Dedifferentiated amniotic fluid mesenchymal stem cell (primary cell): ENCODE data around the gene FRMD3.
"Not testable (repeated sequence)": the region's sequence is repeated elsewhere in the genome, so short reads cannot be mapped to it uniquely, and the experiment has no call there.

ENCODE experiments used
- DNase-seq: peaks from one replicate; pipeline ENCODE4 v3.0.0-alpha.2; 2016; ENCODE audit errors: extremely low spot score

Gene FRMD3

GRCh38 chr9:83388346-83388745 is 149.9 kb downstream of the FRMD3 start:
- no peak for DNase-seq

- DNase-seq: no peak
Measured at GRCh38 chr9:83387401-83388185, 150.6 kb downstream of the FRMD3 start.

- no peak for DNase-seq
Measured at GRCh38 chr9:83385317-83385716, 152.9 kb downstream of the FRMD3 start.

GRCh38 chr9:83384214-83384613 is 154.0 kb downstream of the FRMD3 start:
- DNase-seq: no peak

- DNase-seq: no peak
Measured at GRCh38 chr9:83383034-83383433, 155.2 kb downstream of the FRMD3 start.

- DNase-seq: no peak
Measured at GRCh38 chr9:83382421-83382820, 155.8 kb downstream of the FRMD3 start.

- no peak for DNase-seq
Measured at GRCh38 chr9:83379045-83379444, 159.2 kb downstream of the FRMD3 start.

- DNase-seq: no peak
Measured at GRCh38 chr9:83372957-83373356, 165.2 kb downstream of the FRMD3 start.

- no peak for DNase-seq
Measured at GRCh38 chr9:83367326-83367725, 170.9 kb downstream of the FRMD3 start.

- no peak for DNase-seq
Measured at GRCh38 chr9:83362341-83362995, 175.7 kb downstream of the FRMD3 start.

GRCh38 chr9:83359039-83359438 is 179.2 kb downstream of the FRMD3 start:
- DNase-seq: no peak

GRCh38 chr9:83358493-83358892 is 179.7 kb downstream of the FRMD3 start:
- DNase-seq: not testable (repeated sequence)

- DNase-seq: no peak
Measured at GRCh38 chr9:83355729-83356151, 182.5 kb downstream of the FRMD3 start.

GRCh38 chr9:83355024-83355444 is 183.2 kb downstream of the FRMD3 start:
- no peak for DNase-seq

GRCh38 chr9:83349031-83349430 is 189.2 kb downstream of the FRMD3 start:
- DNase-seq: no peak

GRCh38 chr9:83346655-83347420 is 191.4 kb downstream of the FRMD3 start:
- DNase-seq: no peak

GRCh38 chr9:83343366-83343999 is 194.7 kb downstream of the FRMD3 start:
- no peak for DNase-seq

GRCh38 chr9:83342731-83343130 is 195.5 kb downstream of the FRMD3 start:
- DNase-seq: no peak

- DNase-seq: no peak
Measured at GRCh38 chr9:83342006-83342405, 196.2 kb downstream of the FRMD3 start.

- DNase-seq: no peak
Measured at GRCh38 chr9:83340451-83340850, 197.8 kb downstream of the FRMD3 start.

GRCh38 chr9:83339435-83339834 is 198.8 kb downstream of the FRMD3 start:
- DNase-seq: no peak

GRCh38 chr9:83336706-83337105 is 201.5 kb downstream of the FRMD3 start:
- no peak for DNase-seq
